BLaER1 (cell line): ENCODE data around the gene TMEM229B.

ENCODE experiments used
- H3K27ac ChIP-seq: shearing (Covaris generic); formaldehyde crosslinking; 2 replicates; pipeline ENCODE4 v1.8.1; 2022
- H3K27me3 ChIP-seq: shearing (Covaris generic); formaldehyde crosslinking; 2 replicates; pipeline ENCODE4 v1.8.1; 2022
- H3K36me3 ChIP-seq: shearing (Covaris generic); formaldehyde crosslinking; 2 replicates; pipeline ENCODE4 v1.8.1; 2022
- H3K4me1 ChIP-seq: shearing (Covaris generic); formaldehyde crosslinking; 2 replicates; pipeline ENCODE4 v1.8.1; 2022
- H3K4me2 ChIP-seq: shearing (Covaris generic); formaldehyde crosslinking; 2 replicates; pipeline ENCODE4 v1.8.1; 2022
- H3K4me3 ChIP-seq: shearing (Covaris generic); formaldehyde crosslinking; 2 replicates; pipeline ENCODE4 v1.8.1; 2022
- H3K9ac ChIP-seq: shearing (Covaris generic); formaldehyde crosslinking; 2 replicates; pipeline ENCODE4 v1.8.1; 2022
- H3K9me3 ChIP-seq: shearing (Covaris generic); formaldehyde crosslinking; 2 replicates; pipeline ENCODE4 v1.8.1; 2022
- H4K20me1 ChIP-seq: shearing (Covaris generic); formaldehyde crosslinking; 2 replicates; pipeline ENCODE4 v1.8.1; 2022
- Cebpa-rat ChIP-seq: shearing (Covaris generic); IDR thresholded peaks from 2 replicates; pipeline ENCODE4 v1.8.1; 2022

The TMEM229B gene

GRCh38 chr14:67503331-67503730 lies 14.8 kb upstream of the TMEM229B start:
- Histone ChIP-seq H3K9me3 (no peaks in the 10 kb centered on the region), H4K20me1 (no peaks in the 10 kb centered on the region), H3K9ac (no peak overlapping the region), H3K4me1 (no peaks in the 10 kb centered on the region), H3K4me3 (no peak overlapping the region), H3K27me3 (no peaks in the 10 kb centered on the region), H3K4me2 (no peak overlapping the region), H3K27ac (no peak overlapping the region), H3K36me3 (no peaks in the 10 kb centered on the region)
- TF ChIP-seq Cebpa-rat: no peak

GRCh38 chr14:67502867-67503266 lies 14.3 kb upstream of the TMEM229B start:
- Histone ChIP-seq H3K27ac (no peak overlapping the region), H3K9me3 (no peaks in the 10 kb centered on the region), H4K20me1 (no peaks in the 10 kb centered on the region), H3K27me3 (no peaks in the 10 kb centered on the region), H3K9ac (no peak overlapping the region), H3K4me3 (no peak overlapping the region), H3K36me3 (no peaks in the 10 kb centered on the region), H3K4me2 (no peak overlapping the region), H3K4me1 (no peaks in the 10 kb centered on the region)
- no peak for TF ChIP-seq Cebpa-rat

- Histone ChIP-seq H3K27ac (no peak overlapping the region), H3K4me1 (no peaks in the 10 kb centered on the region), H3K4me2 (no peak overlapping the region), H3K27me3 (no peaks in the 10 kb centered on the region), H4K20me1 (no peaks in the 10 kb centered on the region), H3K4me3 (no peak overlapping the region), H3K9ac (no peak overlapping the region), H3K36me3 (no peaks in the 10 kb centered on the region), H3K9me3 (no peaks in the 10 kb centered on the region)
- no peak for TF ChIP-seq Cebpa-rat
These were observed 13.1 kb upstream of the TMEM229B start for GRCh38 chr14:67501670-67502069.

GRCh38 chr14:67500981-67501380 lies 12.5 kb upstream of the TMEM229B start:
- Histone ChIP-seq H3K36me3 (no peaks in the 10 kb centered on the region), H3K4me1 (no peaks in the 10 kb centered on the region), H3K9ac (no peak overlapping the region), H3K9me3 (no peaks in the 10 kb centered on the region), H3K27me3 (no peaks in the 10 kb centered on the region), H3K4me2 (no peak overlapping the region), H4K20me1 (no peaks in the 10 kb centered on the region), H3K4me3 (no peak overlapping the region), H3K27ac (no peak overlapping the region)
- TF ChIP-seq Cebpa-rat: no peak

GRCh38 chr14:67497716-67498115 lies 9.2 kb upstream of the TMEM229B start:
- TF ChIP-seq Cebpa-rat: no peak
- Histone ChIP-seq H3K4me1 (no peaks in the 10 kb centered on the region), H3K9me3 (peaks cover 25% of the 10 kb centered on the region), H3K4me3 (no peak overlapping the region), H3K36me3 (peaks cover 17% of the 10 kb centered on the region; the same call in 1 of the 2 replicates), H3K9ac (no peak overlapping the region), H4K20me1 (no peaks in the 10 kb centered on the region), H3K27ac (no peak overlapping the region), H3K4me2 (no peak overlapping the region), H3K27me3 (no peaks in the 10 kb centered on the region)

GRCh38 chr14:67497216-67497615 lies 8.7 kb upstream of the TMEM229B start:
- Histone ChIP-seq H3K4me3 (no peak overlapping the region), H3K9me3 (peaks cover 30% of the 10 kb centered on the region), H3K36me3 (peaks cover 17% of the 10 kb centered on the region; the same call in 1 of the 2 replicates), H3K4me1 (no peaks in the 10 kb centered on the region), H3K4me2 (no peak overlapping the region), H3K27me3 (no peaks in the 10 kb centered on the region), H3K9ac (no peak overlapping the region), H3K27ac (no peak overlapping the region), H4K20me1 (no peaks in the 10 kb centered on the region)
- no peak for TF ChIP-seq Cebpa-rat

GRCh38 chr14:67495827-67496226 lies 7.3 kb upstream of the TMEM229B start:
- H3K4me3 ChIP-seq: no peak overlapping the region
- no peaks in the 10 kb centered on the region for H4K20me1 ChIP-seq
- H3K4me2 ChIP-seq: no peak overlapping the region
- no peak overlapping the region for H3K9ac ChIP-seq
- H3K9me3 ChIP-seq: peaks cover 36% of the 10 kb centered on the region
- H3K36me3 ChIP-seq: peaks cover 17% of the 10 kb centered on the region; the same call in 1 of the 2 replicates
- no peaks in the 10 kb centered on the region for H3K27me3 ChIP-seq
- H3K27ac ChIP-seq: no peak overlapping the region
- no peak for TF ChIP-seq Cebpa-rat
- H3K4me1 ChIP-seq: no peaks in the 10 kb centered on the region

- no peak for TF ChIP-seq Cebpa-rat
- Histone ChIP-seq H3K4me2 (no peak overlapping the region), H3K9ac (no peak overlapping the region), H3K9me3 (peaks cover 36% of the 10 kb centered on the region), H3K36me3 (peaks cover 17% of the 10 kb centered on the region; the same call in 1 of the 2 replicates), H3K27ac (no peak overlapping the region), H4K20me1 (no peaks in the 10 kb centered on the region), H3K4me3 (no peak overlapping the region), H3K4me1 (peaks cover 24% of the 10 kb centered on the region), H3K27me3 (no peaks in the 10 kb centered on the region)
These were observed 4.7 kb upstream of the TMEM229B start for GRCh38 chr14:67493092-67493717.

- H3K4me1 ChIP-seq: peaks cover 31% of the 10 kb centered on the region
- no peak overlapping the region for H3K4me3 ChIP-seq
- no peak overlapping the region for H3K9ac ChIP-seq
- H3K9me3 ChIP-seq: peaks cover 36% of the 10 kb centered on the region
- H3K27ac ChIP-seq: no peak overlapping the region
- no peak for TF ChIP-seq Cebpa-rat
- H3K4me2 ChIP-seq: no peak overlapping the region
- no peaks in the 10 kb centered on the region for H3K27me3 ChIP-seq
- H4K20me1 ChIP-seq: no peaks in the 10 kb centered on the region
- peaks cover 17% of the 10 kb centered on the region; the same call in 1 of the 2 replicates for H3K36me3 ChIP-seq
These were observed 4.0 kb upstream of the TMEM229B start for GRCh38 chr14:67492538-67492937.

- Histone ChIP-seq H3K4me1 (peaks cover 37% of the 10 kb centered on the region), H3K36me3 (peaks cover 17% of the 10 kb centered on the region; the same call in 1 of the 2 replicates), H3K4me2 (no peak overlapping the region), H3K9me3 (peaks cover 36% of the 10 kb centered on the region), H3K27ac (no peak overlapping the region), H4K20me1 (no peaks in the 10 kb centered on the region), H3K4me3 (no peak overlapping the region), H3K9ac (no peak overlapping the region), H3K27me3 (no peaks in the 10 kb centered on the region)
- no peak for TF ChIP-seq Cebpa-rat
These were observed 3.4 kb upstream of the TMEM229B start for GRCh38 chr14:67491741-67492507.
